ENCODE data around the gene PIK3IP1.
"Not testable (repeated sequence)": the region's sequence is repeated elsewhere in the genome, so short reads cannot be mapped to it uniquely, and the experiment has no call there.

PIK3IP1 gene

GRCh38 chr22:31248138-31248745 is 44.0 kb downstream of the PIK3IP1 start:
- ChIA-PET POLR2A (ENCODE audit: low non-redundant PET) (interaction anchor here (0.8 to 1.5 kb wide), 3 partner anchors 8 to 44 kb away, joined by 3 to 5 read pairs (median 4); partner anchors contain the start of gene PIK3IP1), CTCF (interaction anchor here (1.5 kb wide), 1 partner anchor 16 kb away, joined by 5 read pairs; no protein-coding TSS in a partner anchor)
- peak; percentile 87 for DNase-seq (ENCODE audit: low spot score)
- H3K27ac ChIP-seq = peak overlapping the region; percentile 93
- no peak for TF ChIP-seq CTCF (conservative IDR thresholded peaks at IDR 0.05; ENCODE audit: low read depth)

DNA sequence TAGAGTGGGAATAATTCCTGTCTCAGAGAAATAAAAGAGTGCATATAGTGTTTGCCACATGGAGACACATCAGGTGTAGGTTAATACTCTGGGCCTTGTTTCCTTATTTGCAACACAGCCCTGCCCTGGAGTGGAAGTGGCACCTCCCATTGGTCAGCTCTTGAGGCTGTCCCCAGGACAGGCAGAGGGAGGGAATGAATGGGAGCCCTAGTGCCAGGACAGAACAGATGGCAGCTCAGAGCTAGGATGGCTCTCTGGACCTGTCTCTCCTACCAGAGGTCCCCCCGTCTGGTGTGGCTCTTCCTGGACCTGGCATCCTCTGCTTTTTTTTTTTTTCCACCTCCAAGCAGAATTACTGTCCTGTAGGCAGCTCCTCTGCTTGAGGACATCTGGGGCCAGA is 44.6 kb downstream of the PIK3IP1 start:
- peak overlapping the region; percentile 93 for H3K27ac ChIP-seq
- DNase-seq (ENCODE audit: low spot score) = no peak
- ChIA-PET POLR2A (ENCODE audit: low non-redundant PET) (interaction anchor here (0.6 to 1.5 kb wide), 3 partner anchors 9 to 101 kb away, joined by 4 to 5 read pairs (median 4); partner anchors contain the start of gene PIK3IP1), CTCF (interaction anchor here (0.7 to 1.5 kb wide), 2 partner anchors 16 to 39 kb away, joined by 4 to 5 read pairs; no protein-coding TSS in a partner anchor)
- TF ChIP-seq CTCF (conservative IDR thresholded peaks at IDR 0.05; ENCODE audit: low read depth) = no peak

- DNase-seq (ENCODE audit: low spot score) = no peak
- TF ChIP-seq CTCF (conservative IDR thresholded peaks at IDR 0.05; ENCODE audit: low read depth) = no peak
- POLR2A ChIA-PET (ENCODE audit: low non-redundant PET) = no interaction called here
- H3K27ac ChIP-seq = peak overlapping the region; percentile 93; the same call in 1 of the 2 replicates
- CTCF ChIA-PET = no interaction called here
Measured at GRCh38 chr22:31246687-31247086, 45.6 kb downstream of the PIK3IP1 start.

- CTCF ChIA-PET = interaction anchor here (0.6 kb wide), 1 partner anchor 39 kb away, joined by 3 read pairs; no protein-coding TSS in a partner anchor
- POLR2A ChIA-PET (ENCODE audit: low non-redundant PET); DNase-seq (ENCODE audit: low spot score): not testable (repeated sequence)
- H3K27ac ChIP-seq = peak overlapping the region; percentile 30; the same call in 1 of the 2 replicates
Measured at GRCh38 chr22:31245998-31246397, 46.3 kb downstream of the PIK3IP1 start.

DNA sequence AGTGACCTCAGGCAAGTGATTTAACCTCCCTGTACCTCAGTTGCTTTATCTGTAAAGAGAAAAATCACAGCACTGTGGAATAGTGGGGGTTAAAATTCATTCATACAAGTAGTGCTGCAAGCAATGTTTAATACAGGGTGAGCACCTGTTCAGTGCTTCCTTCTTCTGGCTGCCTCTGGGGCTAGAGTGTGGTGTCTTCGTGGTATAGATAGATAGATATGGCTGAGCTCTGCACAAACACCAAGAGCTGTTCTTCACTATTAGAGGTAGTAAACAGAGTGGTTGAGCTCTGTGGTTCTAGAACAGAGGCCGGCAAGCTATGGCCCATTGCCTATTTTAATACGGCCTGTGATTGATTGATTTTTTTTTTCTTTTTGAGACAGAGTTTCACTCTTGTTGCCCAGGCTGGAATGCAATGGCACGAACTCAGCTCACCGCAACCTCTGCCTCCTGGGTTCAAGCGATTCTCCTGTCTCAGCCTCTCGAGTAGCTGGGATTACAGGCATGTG is 47.3 kb downstream of the PIK3IP1 start:
- TF ChIP-seq CTCF (conservative IDR thresholded peaks at IDR 0.05; ENCODE audit: low read depth) = no peak
- POLR2A ChIA-PET (ENCODE audit: low non-redundant PET) = no interaction called here
- H3K27ac ChIP-seq = peak overlapping the region; percentile 32; the same call in 1 of the 2 replicates
- CTCF ChIA-PET = interaction anchor here (0.5 kb wide), 1 partner anchor 138 kb away, joined by 3 read pairs; the partner anchor contains the start of gene SELENOM
- DNase-seq (ENCODE audit: low spot score) = no peak

DNA sequence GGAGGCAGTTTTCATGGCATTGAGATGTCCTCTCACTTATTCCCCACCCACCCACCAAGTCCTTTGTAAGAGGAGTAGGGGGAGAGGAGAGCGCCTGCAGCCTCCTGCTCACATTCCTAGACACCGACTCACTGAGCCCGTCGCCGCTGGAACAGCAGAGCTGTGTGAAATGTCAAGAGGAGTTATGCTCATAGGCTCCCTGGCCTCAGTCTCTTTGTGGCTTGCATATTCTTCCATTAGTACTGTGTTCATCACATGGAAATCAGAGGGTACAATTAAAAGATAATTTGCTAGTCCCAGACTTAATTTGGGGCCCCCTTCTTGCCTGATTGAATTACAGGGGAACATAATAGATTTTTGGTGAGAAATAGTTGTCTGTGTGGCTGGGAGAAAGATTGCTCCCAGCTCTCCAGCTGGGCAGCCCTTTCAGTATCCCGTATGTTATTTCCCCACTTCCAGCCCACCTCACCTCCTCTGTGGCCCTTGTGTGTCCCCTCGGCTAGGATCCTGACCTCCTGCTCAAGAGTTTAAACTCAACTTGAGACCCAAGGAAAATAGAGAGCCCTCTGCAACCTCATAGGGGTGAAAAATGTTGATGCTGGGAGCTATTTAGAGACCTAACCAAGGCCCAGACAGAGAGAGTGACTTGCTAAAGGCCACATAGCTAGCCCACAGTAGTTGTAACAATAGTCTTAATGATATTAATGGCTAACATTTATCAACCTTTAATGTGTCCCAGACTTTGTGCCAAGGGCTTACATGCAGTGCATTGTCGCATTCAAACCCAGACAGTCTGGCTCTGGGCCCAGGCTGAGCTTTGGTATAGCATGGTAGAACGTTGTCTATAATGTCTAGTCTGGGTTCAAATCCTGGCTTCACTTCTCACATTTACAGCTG is 48.0 kb downstream of the PIK3IP1 start:
- ChIA-PET CTCF (interaction anchor here (0.5 to 0.6 kb wide), 2 partner anchors 22 to 137 kb away, joined by 3 read pairs; partner anchors contain the start of gene SELENOM), POLR2A (ENCODE audit: low non-redundant PET) (no interaction called here)
- DNase-seq (ENCODE audit: low spot score) = peak; percentile 50
- peak overlapping the region; percentile 87 for H3K27ac ChIP-seq
- no peak for TF ChIP-seq CTCF (conservative IDR thresholded peaks at IDR 0.05; ENCODE audit: low read depth)

Measured in RWPE1 (cell line).